T-cell (primary cell): Measurements from ENCODE around the gene MUC3A. TPM values are rescaled to one million over a fixed set of nuclear protein-coding genes. Genes with fewer than 3 reads are reported as not detected.

Source experiments
- ATAC-seq, 4 experiments: fragments of 200-7000 bp in 3 of 4; fragments of 150-1000 bp in 1 of 4; cut with Tn5 transposase; replicated peaks in 1 of 4; 1 replicate in 3 of 4; 2 replicates in 1 of 4; pipeline ENCODE4 v1.10.0; 2021; ENCODE audit warnings: moderate library complexity in 3 of 4, mild to moderate bottlenecking in 2 of 4, moderate number of reproducible peaks in 1 of 4
- CTCF ChIA-PET, 2 donors: fragments of 300-600 bp; sonication (Branson Sonifier 250); formaldehyde crosslinking; loops; one replicate each; lab custom pipeline; 2022; ENCODE audit warnings: antibody characterized with exemption in 2 of 2; lab: Charles Lee
- POLR2A ChIA-PET, 2 donors: fragments of 300-600 bp; sonication (Branson Sonifier 250); formaldehyde crosslinking; loops; one replicate each; lab custom pipeline; 2022; ENCODE audit warnings: antibody characterized with exemption in 2 of 2; lab: Charles Lee
- DNase-seq, 35 experiments: peaks; one replicate each; pipeline versions ENCODE4 v3.0.0 to v3.0.0-alpha.2; 2013 to 2023
- H3K27ac ChIP-seq: one replicate; pipeline ENCODE4 v1.5.1; 2013; ENCODE audit warnings: low read length
- H3K27me3 ChIP-seq, 2 experiments: replicated peaks in 1 of 2; 1 replicate in 1 of 2; 2 replicates in 1 of 2; pipeline versions ENCODE4 v1.6.1 to v1.7.0; 2013; ENCODE audit warnings: low read length in 1 of 2, mixed read lengths in 1 of 2; ENCODE audit not compliant: control insufficient read depth in 2 of 2, insufficient read depth in 2 of 2; ENCODE audit errors: extremely low read depth in 1 of 2
- H3K36me3 ChIP-seq, 2 donors: 1 replicate in 1 of 2; 2 replicates in 1 of 2; pipeline versions ENCODE4 v1.6.1 to v1.7.0; 2013; ENCODE audit warnings: low read length in 1 of 2; ENCODE audit not compliant: control insufficient read depth in 2 of 2, insufficient read depth in 1 of 2; ENCODE audit errors: extremely low read depth in 1 of 2
- H3K4me1 ChIP-seq, 2 experiments: 1 replicate in 1 of 2; 2 replicates in 1 of 2; pipeline versions ENCODE4 v1.6.1 to v1.7.0; 2013; ENCODE audit warnings: low read length in 2 of 2, mixed read lengths in 1 of 2; ENCODE audit not compliant: insufficient read depth in 2 of 2, control insufficient read depth in 1 of 2; ENCODE audit errors: extremely low read depth in 1 of 2
- H3K4me3 ChIP-seq, 2 donors: 1 replicate in 1 of 2; 2 replicates in 1 of 2; pipeline versions ENCODE4 v1.5.1 to v1.7.0; 2013; ENCODE audit warnings: mild to moderate bottlenecking in 2 of 2, low read length in 1 of 2, moderate library complexity in 1 of 2; ENCODE audit not compliant: control insufficient read depth in 1 of 2; ENCODE audit errors: extremely low read depth in 1 of 2
- H3K9me3 ChIP-seq: 2 replicates; pipeline ENCODE4 v1.7.0; 2013
- H3K27ac Mint-ChIP-seq, 2 donors: one replicate each; pipeline ENCODE4 v1.8.0; 2020 to 2021; ENCODE audit warnings: mild to moderate bottlenecking in 2 of 2, mixed read lengths in 2 of 2
- H3K27me3 Mint-ChIP-seq, 2 donors: one replicate each; pipeline ENCODE4 v1.8.0; 2021 to 2022; ENCODE audit warnings: mixed read lengths in 2 of 2
- H3K36me3 Mint-ChIP-seq: one replicate; pipeline ENCODE4 v1.8.0; 2021; ENCODE audit warnings: mixed read lengths
- H3K4me1 Mint-ChIP-seq, 3 donors: one replicate each; pipeline ENCODE4 v1.8.0; 2020 to 2022; ENCODE audit warnings: mixed read lengths in 3 of 3, mild to moderate bottlenecking in 1 of 3
- H3K4me3 Mint-ChIP-seq, 3 donors: one replicate each; pipeline ENCODE4 v1.8.0; 2020 to 2022; ENCODE audit warnings: mild to moderate bottlenecking in 3 of 3, mixed read lengths in 3 of 3, moderate library complexity in 3 of 3
- H3K9me3 Mint-ChIP-seq, 3 donors: one replicate each; pipeline ENCODE4 v1.8.0; 2020 to 2022; ENCODE audit warnings: mixed read lengths in 3 of 3
- WGBS: methylation state at CpG from one replicate; pipeline ENCODE4 v1.1.5; 2013; ENCODE audit warnings: missing lambda C conversion rate; ENCODE audit not compliant: insufficient coverage; 5-methylcytosine and 5-hydroxymethylcytosine counted together
- total RNA-seq, 35 experiments: library from RNA in 6 of 35; stranded (reverse) in 6 of 35; fragments of 120-200 nt in 1 of 35; gene quantifications; one replicate each; pipeline versions ENCODE4 v1.2.1 to v1.2.4 and lab custom pipeline; 2013 to 2026

MUC3A gene
- total RNA-seq, 5 donors from 2014 or later (not counting 1 experiment from before 2014, with no cell fraction given): 0.10 to 0.25 (median 0.18) TPM; not detected in 2

GRCh38 chr7:100971111-100972001 lies 22.0 kb downstream of the MUC3A start:
- 38% methylated on average over 5 of the region's 14 CpGs for WGBS
- DNase-seq (no peak), ATAC-seq (no peak)
- peaks cover 0 to 6% of the 10 kb centered on the region in 2 experiments for H3K4me1 ChIP-seq
- peaks cover 0 to 6% (median 5%) of the 10 kb centered on the region in 3 donors for H3K9me3 Mint-ChIP-seq
- no peak overlapping the region for H3K27ac Mint-ChIP-seq
- POLR2A ChIA-PET: no interaction called here
- H3K4me1 Mint-ChIP-seq: peaks cover 10 to 14% (median 12%) of the 10 kb centered on the region in 3 donors
- H3K4me3 ChIP-seq: no peak overlapping the region
- no peak overlapping the region for H3K27ac ChIP-seq
- CTCF ChIA-PET: interaction anchor here in 1 of 2 donors (0.6 kb wide), 1 partner anchor 237 kb away, joined by 4 read pairs; no protein-coding TSS in a partner anchor
- peaks cover 4 to 56% of the 10 kb centered on the region in 2 experiments for H3K27me3 ChIP-seq
- no peak overlapping the region for H3K4me3 Mint-ChIP-seq
- H3K27me3 Mint-ChIP-seq: peaks cover 36 to 43% of the 10 kb centered on the region in 2 donors
- no peaks in the 10 kb centered on the region for H3K36me3 ChIP-seq
- no peaks in the 10 kb centered on the region for H3K9me3 ChIP-seq
- H3K36me3 Mint-ChIP-seq: peaks cover 4% of the 10 kb centered on the region

GRCh38 chr7:100972002-100972347 lies 22.6 kb downstream of the MUC3A start:
- Mint-ChIP-seq H3K4me3 (no peak overlapping the region), H3K27me3 (peaks cover 31 to 38% of the 10 kb centered on the region in 2 donors), H3K27ac (no peak overlapping the region), H3K9me3 (peaks cover 0 to 6% (median 5%) of the 10 kb centered on the region in 3 donors), H3K36me3 (peaks cover 4% of the 10 kb centered on the region), H3K4me1 (peaks cover 6 to 9% (median 7%) of the 10 kb centered on the region in 3 donors)
- Histone ChIP-seq H3K36me3 (no peaks in the 10 kb centered on the region), H3K4me1 (peaks cover 0 to under 1% of the 10 kb centered on the region in 2 experiments), H3K27ac (no peak overlapping the region), H3K4me3 (no peak overlapping the region), H3K27me3 (peaks cover 4 to 50% of the 10 kb centered on the region in 2 experiments), H3K9me3 (no peaks in the 10 kb centered on the region)
- WGBS: 45% methylated on average over 7 of the region's 7 CpGs
- ChIA-PET CTCF (no interaction called here), POLR2A (no interaction called here)
- no peak for DNase-seq
- ATAC-seq: no peak

- ATAC-seq: no peak
- POLR2A ChIA-PET: no interaction called here
- peaks cover 0 to 6% (median 5%) of the 10 kb centered on the region in 3 donors for H3K9me3 Mint-ChIP-seq
Observed at GRCh38 chr7:100974021-100974420, 24.7 kb downstream of the MUC3A start.

GRCh38 chr7:100975371-100975821 lies 26.1 kb downstream of the MUC3A start:
- H3K36me3 ChIP-seq: no peaks in the 10 kb centered on the region
- H3K27me3 ChIP-seq: peaks cover 0 to 23% of the 10 kb centered on the region in 2 experiments
- ATAC-seq: no peak
- no peaks in the 10 kb centered on the region for H3K4me1 Mint-ChIP-seq
- DNase-seq: no peak
- WGBS: 53% methylated on average over 2 of the region's 3 CpGs
- no peaks in the 10 kb centered on the region for H3K9me3 ChIP-seq
- POLR2A ChIA-PET: no interaction called here
- H3K4me3 Mint-ChIP-seq: no peak overlapping the region
- peaks cover 0 to 6% (median 5%) of the 10 kb centered on the region in 3 donors for H3K9me3 Mint-ChIP-seq
- no peak overlapping the region for H3K27ac Mint-ChIP-seq
- no peaks in the 10 kb centered on the region for H3K4me1 ChIP-seq
- no peak overlapping the region for H3K4me3 ChIP-seq
- peaks cover 3 to 17% of the 10 kb centered on the region in 2 donors for H3K27me3 Mint-ChIP-seq
- H3K27ac ChIP-seq: no peak overlapping the region
- peaks cover 4% of the 10 kb centered on the region for H3K36me3 Mint-ChIP-seq
- CTCF ChIA-PET: no interaction called here

More at GRCh38 chr7:100974021-100974420, 24.7 kb downstream of the MUC3A start:
- H3K4me1 Mint-ChIP-seq: no peaks in the 10 kb centered on the region
- Histone ChIP-seq H3K36me3 (no peaks in the 10 kb centered on the region), H3K4me1 (no peaks in the 10 kb centered on the region), H3K27me3 (peaks cover 0 to 32% of the 10 kb centered on the region in 2 experiments), H3K27ac (no peak overlapping the region), H3K9me3 (no peaks in the 10 kb centered on the region), H3K4me3 (no peak overlapping the region)
- peaks cover 4% of the 10 kb centered on the region for H3K36me3 Mint-ChIP-seq
- WGBS: 29% methylated on average over 1 of the region's 2 CpGs
- no peak for DNase-seq
- H3K27ac Mint-ChIP-seq: no peak overlapping the region
- no peak overlapping the region for H3K4me3 Mint-ChIP-seq
- peaks cover 12 to 24% of the 10 kb centered on the region in 2 donors for H3K27me3 Mint-ChIP-seq
- CTCF ChIA-PET: no interaction called here

- H3K36me3 Mint-ChIP-seq: no peaks in the 10 kb centered on the region
- ATAC-seq (no peak), DNase-seq (no peak)
- H3K27me3 Mint-ChIP-seq: peaks cover 3 to 26% of the 10 kb centered on the region in 2 donors
- H3K4me1 ChIP-seq: no peaks in the 10 kb centered on the region
- peaks cover 0 to 14% of the 10 kb centered on the region in 2 experiments for H3K27me3 ChIP-seq
- H3K4me3 ChIP-seq: no peak overlapping the region
- H3K4me3 Mint-ChIP-seq: no peak overlapping the region
- peaks cover 0 to 6% (median 5%) of the 10 kb centered on the region in 3 donors for H3K9me3 Mint-ChIP-seq
- CTCF ChIA-PET: no interaction called here
- H3K4me1 Mint-ChIP-seq: no peaks in the 10 kb centered on the region
- H3K27ac ChIP-seq: no peak overlapping the region
- POLR2A ChIA-PET: no interaction called here
- H3K9me3 ChIP-seq: no peaks in the 10 kb centered on the region
- no peaks in the 10 kb centered on the region for H3K36me3 ChIP-seq
- no peak overlapping the region for H3K27ac Mint-ChIP-seq
- no CpG with 5 or more reads among the region's 4 CpGs for WGBS
Observed at GRCh38 chr7:100978300-100978699, 29.0 kb downstream of the MUC3A start.

GRCh38 chr7:100983451-100984187 lies 34.3 kb downstream of the MUC3A start:
- Mint-ChIP-seq H3K4me1 (no peaks in the 10 kb centered on the region), H3K27ac (no peak overlapping the region), H3K27me3 (peaks cover 0 to 15% of the 10 kb centered on the region in 2 donors), H3K4me3 (no peak overlapping the region), H3K9me3 (no peaks in the 10 kb centered on the region), H3K36me3 (no peaks in the 10 kb centered on the region)
- H3K27ac ChIP-seq: no peak overlapping the region
- H3K27me3 ChIP-seq: no peaks in the 10 kb centered on the region
- ChIA-PET POLR2A (no interaction called here), CTCF (no interaction called here)
- WGBS: 38% methylated on average over 6 of the region's 8 CpGs
- ATAC-seq (no peak), DNase-seq (no peak)
- no peak overlapping the region for H3K4me3 ChIP-seq
- H3K4me1 ChIP-seq: no peaks in the 10 kb centered on the region
- H3K9me3 ChIP-seq: no peaks in the 10 kb centered on the region
- H3K36me3 ChIP-seq: no peaks in the 10 kb centered on the region
